HG02943 (cell line): ENCODE measurements around the gene GNAS.
"Not testable (repeated sequence)": the region's sequence is repeated elsewhere in the genome, so short reads cannot be mapped to it uniquely, and the experiment has no call there.

Experiments
- ATAC-seq: cut with Tn5 transposase; IDR thresholded peaks from one replicate; pipeline ENCODE4 v1.9.1; 2021; ENCODE audit warnings: mild to moderate bottlenecking, low read depth, moderate library complexity; ENCODE audit not compliant: unreplicated experiment

Gene GNAS

DNA sequence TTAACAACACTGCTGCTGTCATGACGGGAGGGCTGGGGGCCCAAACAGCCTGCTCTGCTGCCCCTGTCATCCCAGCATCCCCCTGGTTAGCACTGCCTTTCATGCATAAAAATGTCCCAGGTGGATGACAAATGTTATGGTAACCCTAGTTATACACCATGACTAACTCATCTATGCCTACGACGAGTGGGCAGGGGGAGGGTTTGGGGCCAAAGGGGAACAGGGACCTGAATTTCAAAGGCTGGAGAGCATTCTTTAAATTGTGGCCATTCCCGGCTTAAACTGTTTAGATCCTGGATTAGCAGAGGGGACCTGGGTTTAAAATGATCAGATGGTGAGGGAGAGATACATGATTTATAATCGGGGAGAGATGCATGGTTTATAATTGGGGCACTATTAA is 26.2 kb upstream of the GNAS start:
- no peak for ATAC-seq

DNA sequence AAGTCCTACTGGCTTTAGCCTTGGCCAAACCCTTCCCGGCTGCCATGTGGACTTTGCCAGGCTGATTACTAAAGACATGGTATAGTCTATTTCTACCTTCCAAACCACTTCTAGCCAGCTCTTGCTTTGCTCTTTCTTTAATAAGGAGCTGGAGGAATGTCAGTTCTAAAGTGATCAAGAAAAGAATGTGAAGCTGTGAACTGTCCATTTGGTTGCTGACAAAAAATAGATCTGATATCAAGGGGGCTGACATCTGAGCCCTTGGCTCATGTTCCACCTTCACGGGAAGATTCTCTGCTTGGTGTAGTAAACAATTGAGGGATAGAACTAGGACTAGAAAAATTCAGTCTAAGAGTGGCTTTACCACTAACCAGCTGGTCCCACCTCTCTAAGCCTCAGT is 24.4 kb upstream of the GNAS start:
- ATAC-seq: no peak

DNA sequence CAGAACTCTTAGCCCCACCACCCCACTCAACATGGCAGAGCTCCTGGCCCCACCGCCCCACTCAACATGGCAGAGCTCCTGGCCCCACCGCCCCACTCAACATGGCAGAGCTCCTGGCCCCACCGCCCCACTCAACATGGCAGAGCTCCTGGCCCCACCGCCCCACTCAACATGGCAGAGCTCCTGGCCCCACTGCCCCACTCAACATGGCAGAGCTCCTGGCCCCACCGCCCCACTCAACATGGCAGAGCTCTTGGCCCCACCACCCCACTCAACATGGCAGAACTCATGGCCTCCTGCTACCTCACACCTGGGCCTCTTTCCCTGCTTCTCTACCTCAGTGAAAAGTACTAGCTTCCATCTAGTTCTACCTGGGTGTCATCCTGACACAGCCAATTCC is 23.7 kb upstream of the GNAS start:
- not testable (repeated sequence) for ATAC-seq

DNA sequence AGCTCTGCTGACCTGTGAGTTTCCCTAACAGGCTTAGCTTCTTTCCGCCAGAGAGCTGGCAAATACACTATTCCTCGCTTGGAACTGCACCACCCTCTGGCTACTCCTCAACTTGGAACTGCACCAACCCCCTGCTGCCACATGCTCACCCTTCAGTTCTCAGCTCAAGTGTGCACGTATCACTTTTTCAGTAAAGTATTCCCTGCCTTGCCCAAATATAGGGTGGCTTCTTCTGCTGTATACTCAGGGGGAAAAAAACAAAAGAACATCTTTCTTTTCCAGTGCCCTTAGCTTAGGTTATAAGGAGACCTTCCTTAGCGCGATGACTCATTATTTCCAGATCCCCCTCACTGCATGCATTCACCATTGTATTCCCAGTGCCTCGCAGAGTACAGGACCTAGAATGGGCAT is 23.0 kb upstream of the GNAS start:
- no peak for ATAC-seq

DNA sequence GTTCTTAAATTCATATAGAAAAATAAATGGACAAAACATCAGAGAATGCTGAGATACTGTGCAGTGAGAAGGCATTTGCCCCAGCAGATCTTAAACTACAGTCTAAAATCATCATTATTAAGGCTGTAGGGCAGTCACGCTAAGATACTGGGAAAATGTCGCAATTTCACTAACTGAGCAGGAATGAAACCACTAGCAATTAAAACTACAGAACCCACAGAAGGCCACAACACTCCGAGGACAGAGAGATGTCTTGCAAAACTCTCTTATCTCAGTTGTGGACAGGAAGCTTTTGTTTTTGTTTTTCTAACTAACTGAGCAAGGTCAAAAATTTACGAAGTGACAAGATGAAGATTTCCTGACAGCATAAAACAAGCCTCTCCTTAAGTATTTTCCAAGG is 20.1 kb upstream of the GNAS start:
- ATAC-seq: no peak

DNA sequence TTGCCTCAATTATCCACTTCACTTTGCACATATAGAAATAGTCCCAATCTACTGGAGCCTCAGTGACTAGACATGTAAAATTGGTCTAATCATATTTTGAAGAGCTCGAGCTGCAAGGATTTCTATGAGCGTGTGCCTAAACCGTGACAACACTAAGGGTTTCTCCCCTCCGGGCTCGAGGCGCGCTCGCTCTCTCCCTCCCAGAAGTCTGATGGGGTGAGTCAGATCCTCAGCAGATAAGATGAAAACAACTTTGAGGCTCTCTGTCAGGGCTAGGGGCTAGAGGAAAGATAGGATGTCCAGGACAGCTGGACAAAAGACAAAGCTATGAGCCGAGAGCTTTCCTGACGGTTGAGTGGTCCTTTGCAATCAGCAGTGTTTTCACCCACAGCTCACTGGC is 18.6 kb upstream of the GNAS start:
- no peak for ATAC-seq

DNA sequence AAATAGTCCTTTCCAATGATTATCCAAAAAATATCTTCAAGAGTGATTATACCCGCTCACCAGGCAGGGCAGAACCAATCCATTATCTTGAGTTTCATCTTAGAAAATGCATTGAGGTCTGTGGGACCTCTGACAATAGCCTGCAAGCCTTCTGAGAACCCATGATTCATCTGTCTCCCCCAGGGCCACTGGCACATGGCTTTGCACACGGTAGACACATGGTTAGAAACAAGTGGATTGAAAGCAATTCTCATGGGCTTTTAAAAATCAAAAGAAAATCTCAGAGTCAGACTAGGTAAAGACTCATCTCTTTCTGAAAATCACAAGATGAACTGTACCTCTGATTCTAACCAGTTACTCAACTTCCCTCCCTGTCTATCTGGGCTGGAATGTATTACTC is 17.3 kb upstream of the GNAS start:
- ATAC-seq: no peak

DNA sequence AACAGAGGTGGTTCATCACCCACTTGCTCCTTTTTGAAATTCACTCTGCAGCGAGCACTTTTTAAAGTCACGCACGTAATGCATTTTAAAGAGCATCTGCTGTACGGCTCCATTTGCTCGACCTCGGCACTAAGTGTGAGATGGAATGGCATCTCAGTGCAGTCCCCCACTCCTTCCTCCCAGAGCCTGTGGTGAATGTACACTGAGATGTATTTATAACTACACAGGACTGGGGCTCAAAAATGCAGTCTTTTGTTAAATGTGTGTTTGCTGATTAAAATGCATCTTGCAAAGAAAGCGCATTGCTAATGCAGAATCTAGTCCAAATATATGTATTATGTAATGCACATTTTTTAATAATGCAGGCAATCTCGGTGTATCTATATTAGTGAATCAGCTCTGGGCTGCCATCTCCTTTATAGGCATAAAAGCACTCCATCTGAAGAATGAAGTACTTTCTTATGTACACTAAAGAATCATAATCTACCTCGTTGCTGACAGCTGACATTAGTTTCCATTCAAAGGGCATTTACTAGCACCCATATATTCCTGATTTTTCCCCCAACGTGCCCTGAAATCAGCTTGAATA is 15.8 kb upstream of the GNAS start:
- no peak for ATAC-seq

DNA sequence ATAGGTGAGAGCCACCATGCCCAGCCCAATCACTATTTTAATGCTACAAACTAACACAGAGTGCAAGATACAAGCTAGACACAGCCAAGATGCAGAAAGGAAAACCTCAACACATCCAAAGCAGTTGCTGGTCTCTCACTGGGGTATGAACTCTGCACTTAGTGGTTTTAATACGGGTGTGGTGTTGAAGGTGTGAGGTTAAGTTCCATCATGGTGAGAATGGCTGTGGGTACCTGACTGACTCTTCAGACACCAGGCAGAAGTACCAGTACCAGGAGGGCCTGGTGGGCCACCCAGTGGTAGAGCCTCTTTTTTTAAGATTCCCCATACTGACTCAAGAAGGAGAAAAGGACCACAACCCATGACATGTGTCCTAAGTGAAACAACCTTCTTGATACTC is 14.8 kb upstream of the GNAS start:
- no peak for ATAC-seq

DNA sequence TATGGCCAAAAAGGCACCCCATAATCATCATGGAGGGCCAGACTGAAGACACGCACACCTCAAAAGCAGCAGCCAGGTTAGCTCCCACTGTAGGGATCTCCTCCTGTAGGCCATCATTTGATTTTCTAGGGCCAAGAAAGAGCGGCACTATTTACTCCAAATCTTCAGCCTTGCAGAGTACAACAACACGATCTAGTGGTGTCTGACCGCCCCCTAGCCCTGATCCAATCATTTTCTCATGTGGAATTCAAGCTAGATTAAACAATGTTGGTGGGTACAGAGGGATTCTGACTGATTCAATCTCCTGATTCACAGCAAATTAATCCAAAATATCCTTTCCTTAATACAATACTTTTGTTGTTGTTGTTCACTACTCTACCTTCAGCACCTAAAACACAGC is 14.3 kb upstream of the GNAS start:
- no peak for ATAC-seq

DNA sequence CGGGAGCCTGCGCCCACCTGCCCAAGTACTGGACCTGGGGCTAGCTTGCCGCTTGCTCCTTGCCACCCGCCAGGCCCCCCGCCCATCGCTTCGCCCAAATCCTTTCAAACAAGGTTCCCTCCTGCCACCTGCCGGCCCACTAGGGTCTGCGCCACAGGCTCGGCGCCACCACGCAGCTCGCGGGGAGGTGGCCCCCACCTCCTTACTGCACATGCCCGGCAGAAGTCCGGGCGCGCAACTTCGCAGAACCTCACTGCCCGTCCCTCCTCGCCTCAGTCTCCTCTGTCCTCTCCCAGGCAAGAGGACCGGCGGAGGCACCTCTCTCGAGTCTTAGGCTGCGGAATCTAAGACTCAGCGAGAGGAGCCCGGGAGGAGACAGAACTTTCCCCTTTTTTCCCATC is 13.0 kb upstream of the GNAS start:
- no peak for ATAC-seq

DNA sequence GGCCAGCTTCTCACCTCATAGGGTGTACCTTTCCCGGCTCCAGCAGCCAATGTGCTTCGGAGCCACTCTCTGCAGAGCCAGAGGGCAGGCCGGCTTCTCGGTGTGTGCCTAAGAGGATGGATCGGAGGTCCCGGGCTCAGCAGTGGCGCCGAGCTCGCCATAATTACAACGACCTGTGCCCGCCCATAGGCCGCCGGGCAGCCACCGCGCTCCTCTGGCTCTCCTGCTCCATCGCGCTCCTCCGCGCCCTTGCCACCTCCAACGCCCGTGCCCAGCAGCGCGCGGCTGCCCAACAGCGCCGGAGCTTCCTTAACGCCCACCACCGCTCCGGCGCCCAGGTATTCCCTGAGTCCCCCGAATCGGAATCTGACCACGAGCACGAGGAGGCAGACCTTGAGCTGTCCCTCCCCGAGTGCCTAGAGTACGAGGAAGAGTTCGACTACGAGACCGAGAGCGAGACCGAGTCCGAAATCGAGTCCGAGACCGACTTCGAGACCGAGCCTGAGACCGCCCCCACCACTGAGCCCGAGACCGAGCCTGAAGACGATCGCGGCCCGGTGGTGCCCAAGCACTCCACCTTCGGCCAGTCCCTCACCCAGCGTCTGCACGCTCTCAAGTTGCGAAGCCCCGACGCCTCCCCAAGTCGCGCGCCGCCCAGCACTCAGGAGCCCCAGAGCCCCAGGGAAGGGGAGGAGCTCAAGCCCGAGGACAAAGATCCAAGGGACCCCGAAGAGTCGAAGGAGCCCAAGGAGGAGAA is 12.3 kb upstream of the GNAS start:
- no peak for ATAC-seq

DNA sequence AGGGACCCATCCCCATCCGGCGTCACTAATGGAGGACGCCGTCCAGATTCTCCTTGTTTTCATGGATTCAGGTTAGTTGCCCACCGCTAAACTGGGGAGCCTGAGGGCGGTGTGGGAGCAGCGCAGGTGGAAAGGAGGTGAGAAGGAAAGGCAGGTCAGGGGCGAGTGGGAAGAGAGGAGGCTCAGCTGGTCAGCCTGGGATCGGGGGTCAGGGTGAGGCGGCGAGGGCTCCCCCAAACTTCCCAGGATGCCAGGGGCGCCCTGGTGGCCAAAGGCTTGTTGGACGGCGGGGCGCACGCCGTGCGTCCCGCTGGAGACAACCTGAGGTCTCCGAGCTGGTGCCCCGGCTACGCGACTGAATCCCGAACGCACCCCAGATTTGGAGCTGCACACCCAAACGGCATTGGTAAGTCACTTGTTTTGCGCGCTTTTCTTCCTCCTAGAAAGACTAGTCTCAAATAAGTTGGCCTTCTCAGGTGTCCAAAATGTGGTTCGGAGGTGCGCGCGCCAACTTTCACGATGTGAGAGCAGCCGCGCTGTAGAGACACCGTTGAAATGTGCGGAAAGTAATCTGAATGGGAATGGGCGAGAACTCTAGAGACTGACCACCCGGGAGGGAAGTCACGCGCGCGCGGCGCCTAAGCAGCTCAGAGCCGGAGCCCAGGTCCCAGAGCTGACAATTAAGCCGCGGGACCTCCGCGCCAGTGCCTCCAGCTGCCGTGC is 11.5 kb upstream of the GNAS start:
- no peak for ATAC-seq

DNA sequence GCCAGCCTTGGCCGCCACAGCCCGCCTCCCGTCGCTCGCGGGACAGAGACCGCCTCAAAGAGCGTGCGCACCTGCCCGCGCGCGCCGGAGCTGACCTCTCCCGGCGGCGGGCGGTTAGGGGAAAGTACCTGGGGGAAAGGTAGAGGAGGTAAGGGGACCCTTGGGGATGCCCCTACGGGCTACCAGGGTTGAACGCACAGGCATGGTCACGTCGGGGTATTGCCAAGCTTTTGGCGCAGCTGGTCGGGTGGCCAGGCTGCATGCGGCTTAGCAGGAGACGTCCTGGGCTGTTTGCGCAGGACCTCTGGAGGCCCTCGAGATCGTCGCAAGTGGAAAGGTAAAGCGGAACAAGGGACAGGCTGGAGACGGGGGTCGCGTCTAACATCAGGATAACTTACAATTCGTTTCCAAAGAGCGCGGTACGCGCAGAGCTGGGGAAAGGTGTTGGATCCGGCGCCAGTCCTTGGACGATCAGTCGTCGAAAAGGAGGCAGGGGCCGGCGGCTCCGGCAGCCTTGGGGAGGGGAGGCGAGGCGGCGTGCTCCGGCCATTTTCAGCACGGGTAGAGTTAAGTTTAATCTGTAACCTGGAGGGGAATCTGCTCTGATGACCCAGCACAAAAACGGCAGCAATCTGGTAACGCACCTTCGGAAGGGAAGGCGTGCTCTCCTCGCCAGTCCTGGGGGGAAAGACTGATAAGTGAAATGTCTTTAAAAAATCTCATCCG is 10.8 kb upstream of the GNAS start:
- ATAC-seq: no peak

DNA sequence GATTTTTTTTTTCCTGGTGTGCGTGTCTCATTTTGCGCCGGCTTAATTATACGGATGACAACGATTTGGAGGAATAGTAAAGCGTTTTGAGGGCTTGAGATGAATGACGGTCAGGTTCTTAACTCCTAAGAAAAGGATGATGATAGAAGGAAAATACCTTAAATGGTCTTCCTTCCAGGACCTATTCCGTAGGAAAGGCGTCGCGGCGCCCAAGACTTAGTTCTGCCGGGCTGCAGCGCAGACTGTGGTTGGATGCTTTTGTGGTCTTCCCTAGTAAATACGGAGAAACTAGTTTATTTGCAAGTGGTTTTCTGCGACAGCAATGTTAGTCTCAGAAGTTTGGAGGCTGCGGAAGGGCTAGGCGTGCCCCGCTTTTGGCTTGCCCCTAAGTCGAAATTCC is 10.2 kb upstream of the GNAS start:
- no peak for ATAC-seq

DNA sequence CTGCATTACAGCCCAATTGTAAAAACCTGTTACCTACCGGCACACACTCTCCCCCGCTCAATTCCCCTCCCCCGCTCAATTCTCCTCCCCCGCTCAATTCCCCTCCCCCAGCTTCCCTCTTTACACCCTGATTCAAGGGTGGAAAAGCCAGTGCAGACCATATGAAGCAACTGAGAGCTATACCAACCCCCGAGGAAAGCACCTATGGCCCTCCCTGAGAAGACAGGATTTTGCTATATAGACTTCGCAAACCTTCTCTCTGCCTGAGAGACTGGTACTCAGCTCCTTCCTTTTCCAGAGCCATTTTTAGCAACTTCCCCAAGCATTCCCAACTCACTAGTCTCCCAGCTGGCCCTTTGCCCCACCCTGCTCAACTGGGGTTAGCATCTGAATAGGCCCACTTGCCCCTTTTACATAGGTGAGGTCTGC is 9.4 kb upstream of the GNAS start:
- ATAC-seq: no peak

DNA sequence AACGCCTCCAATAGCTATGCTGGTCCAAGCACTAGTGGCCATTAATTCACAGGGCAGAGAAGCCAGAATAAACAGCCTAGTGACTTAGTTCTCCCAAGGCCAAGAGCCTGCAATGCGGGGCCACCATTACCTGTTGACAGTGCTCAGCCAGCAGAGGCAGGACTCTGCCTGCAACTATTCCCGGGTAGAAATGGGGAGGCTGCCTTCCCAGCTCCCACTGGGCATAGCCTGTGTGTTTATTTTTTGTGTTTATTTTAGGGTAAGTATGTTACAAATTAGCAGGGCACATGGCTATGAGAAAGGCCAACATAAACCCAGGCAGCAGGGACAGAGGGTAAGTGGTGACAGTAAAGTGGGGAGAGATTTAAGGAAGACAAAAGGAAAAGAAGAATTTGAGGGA is 6.8 kb upstream of the GNAS start:
- no peak for ATAC-seq

DNA sequence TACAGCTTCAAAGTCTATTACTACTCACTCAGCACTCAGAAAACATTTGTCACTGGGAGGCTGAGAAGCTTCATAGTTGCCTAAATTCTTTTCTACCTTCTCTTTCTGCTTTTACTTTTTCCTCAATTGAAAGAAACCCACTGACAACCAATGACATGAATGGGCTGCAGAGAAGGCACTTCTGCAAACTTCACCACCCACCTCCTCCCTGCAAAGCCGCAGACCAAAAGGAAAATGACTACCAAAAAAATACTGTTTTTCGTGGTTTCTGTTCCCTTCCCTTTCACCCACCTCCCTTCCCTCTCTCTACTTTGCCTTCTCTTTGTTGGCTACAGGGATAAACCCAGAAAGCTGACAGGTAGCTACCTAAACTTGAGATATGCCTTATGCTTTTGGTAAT is 5.1 kb upstream of the GNAS start:
- ATAC-seq: no peak

DNA sequence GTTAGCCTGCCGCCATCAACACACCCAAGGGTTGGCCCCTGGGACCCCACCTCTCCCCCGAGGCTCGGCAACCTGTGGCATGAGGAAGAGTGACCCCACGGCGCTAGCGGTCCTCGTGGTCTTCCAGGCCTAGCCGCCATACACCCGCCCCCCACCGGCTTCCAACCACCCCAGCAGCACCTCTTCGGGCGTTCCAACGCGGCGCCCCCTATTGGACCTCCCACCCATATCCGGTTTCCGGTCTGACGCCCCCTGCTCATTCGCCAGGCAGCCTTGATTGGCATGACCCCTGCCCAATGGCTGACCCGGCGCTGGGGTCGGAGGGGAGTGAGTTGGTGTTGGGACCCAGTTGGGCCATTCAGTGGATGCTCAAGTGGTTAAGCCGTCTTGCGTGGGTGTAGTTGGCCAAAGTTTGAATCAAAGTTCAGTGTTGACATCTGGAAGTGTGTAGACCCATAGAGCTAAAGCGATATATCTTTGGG is 1.8 kb upstream of the GNAS start, which contains the start of gene GNAS-AS1:
GNAS-AS1 (minus strand) TSS at position 210 of the 482 bp plus-strand sequence.
- ATAC-seq: peak; percentile 88

DNA sequence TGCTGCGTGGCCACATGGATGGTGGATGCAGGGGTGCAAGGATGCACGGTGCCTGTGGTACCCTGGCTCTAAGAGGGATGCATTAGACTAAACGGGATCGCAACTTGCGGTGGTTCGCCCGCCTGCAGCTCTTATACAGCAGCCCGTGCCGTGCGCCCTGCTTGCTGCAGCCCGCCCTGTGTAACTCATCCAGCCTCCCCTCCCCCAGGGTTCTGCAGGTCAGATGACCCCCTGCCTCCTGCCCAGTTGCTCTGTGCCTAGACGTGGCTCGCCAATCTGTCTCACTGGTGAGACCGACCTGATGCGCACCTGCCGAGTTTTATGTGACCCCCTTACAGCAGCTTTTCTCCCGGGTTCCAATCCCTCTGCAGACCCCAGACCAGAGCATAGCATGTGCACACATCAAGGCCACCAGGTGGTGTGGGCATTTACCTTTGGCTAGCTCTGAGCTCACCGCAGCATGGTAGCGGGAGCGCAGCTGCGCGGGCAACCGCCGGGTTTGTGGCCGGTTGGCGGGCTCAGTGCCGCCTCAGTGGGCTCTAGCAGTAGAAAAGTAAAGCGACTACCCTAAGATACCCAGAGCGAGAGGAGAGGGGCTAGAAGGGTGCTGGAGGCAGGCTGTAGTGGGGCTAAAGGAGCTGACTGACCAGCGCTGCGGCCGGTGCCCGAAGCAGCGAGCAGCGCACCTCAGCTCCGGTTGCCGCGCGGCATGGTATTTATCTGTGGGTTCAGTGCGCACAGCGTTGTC is 1.1 kb upstream of the GNAS start:
- ATAC-seq: no peak
